Caco-2 (cell line): ENCODE data around the gene LY9. TPM values are rescaled to one million over a fixed set of nuclear protein-coding genes. Genes with fewer than 3 reads are reported as not detected.

Experiments used
- BruUV-seq: library from RNA; stranded (reverse); fragments of 400-500 nt; replicated peaks from 2 replicates; lab custom pipeline; 2021; lab: Mats Ljungman, UMichigan
- CTCF ChIA-PET: fragments of 300-600 bp; sonication (Branson Sonifier 250); formaldehyde crosslinking; loops from one replicate; lab custom pipeline; 2022; ENCODE audit warnings: antibody characterized with exemption; lab: Charles Lee
- POLR2A ChIA-PET: fragments of 300-600 bp; sonication (Branson Sonifier 250); formaldehyde crosslinking; loops from one replicate; lab custom pipeline; 2022; ENCODE audit warnings: antibody characterized with exemption; lab: Charles Lee
- DNase-seq, 2 experiments: peaks; one replicate each; pipeline versions ENCODE4 v3.0.0 to v3.0.0-alpha.2; 2020 to 2022
- H3K27me3 ChIP-seq: replicated peaks from 2 replicates; pipeline ENCODE4 v1.6.0; 2011; ENCODE audit warnings: low read length; ENCODE audit not compliant: control insufficient read depth, insufficient read depth
- H3K36me3 ChIP-seq: 2 replicates; pipeline ENCODE4 v1.5.1; 2011; ENCODE audit warnings: low read length; ENCODE audit not compliant: control insufficient read depth, insufficient read depth
- H3K4me1 ChIP-seq: fragments of 250-450 bp; sonication (Bioruptor Pico); 2 replicates; pipeline ENCODE4 v1.5.1; 2020; ENCODE audit warnings: mild to moderate bottlenecking
- H3K4me3 ChIP-seq: 2 replicates; pipeline ENCODE4 v1.5.1; 2011; ENCODE audit warnings: low read depth, mild to moderate bottlenecking, control low read depth, low read length
- H3K9me3 ChIP-seq: fragments of 250-450 bp; sonication (Bioruptor Pico); 2 replicates; pipeline ENCODE4 v1.5.1; 2020; ENCODE audit warnings: mild to moderate bottlenecking, moderate library complexity
- H3K27ac Mint-ChIP-seq: one replicate; pipeline ENCODE4 v1.8.0; 2022; ENCODE audit warnings: mixed read lengths; ENCODE audit not compliant: unreplicated experiment
- H3K27me3 Mint-ChIP-seq: one replicate; pipeline ENCODE4 v1.8.0; 2022; ENCODE audit warnings: mixed read lengths; ENCODE audit not compliant: insufficient read depth, unreplicated experiment
- H3K36me3 Mint-ChIP-seq: one replicate; pipeline ENCODE4 v1.8.0; 2022; ENCODE audit warnings: mild to moderate bottlenecking, mixed read lengths; ENCODE audit not compliant: insufficient read depth, unreplicated experiment
- H3K4me1 Mint-ChIP-seq: one replicate; pipeline ENCODE4 v1.8.0; 2022; ENCODE audit warnings: low read depth, mixed read lengths; ENCODE audit not compliant: unreplicated experiment
- H3K4me3 Mint-ChIP-seq: one replicate; pipeline ENCODE4 v1.8.0; 2022; ENCODE audit warnings: mild to moderate bottlenecking, moderate library complexity, mixed read lengths; ENCODE audit not compliant: unreplicated experiment
- H3K9me3 Mint-ChIP-seq: one replicate; pipeline ENCODE4 v1.8.0; 2022; ENCODE audit warnings: mixed read lengths; ENCODE audit not compliant: unreplicated experiment
- intact Hi-C: fragments of 100-400 bp; cut with micrococcal nuclease; formaldehyde crosslinking; loops from one replicate; pipeline ENCODE4 v1.10.0; 2022; ENCODE audit not compliant: unreplicated experiment
- total RNA-seq: library from RNA; stranded (reverse); gene quantifications from 2 replicates; pipeline ENCODE4 v1.2.3, GENCODE V29; 2022
- TF ChIP-seq, protein P1 (sequence below), 2 experiments: fragments of 200-600 bp in 1 of 2; IDR thresholded peaks; 1 replicate in 1 of 2; 2 replicates in 1 of 2; pipeline versions ENCODE4 v1.5.1 to v1.8.0; 2011 to 2022; ENCODE audit warnings: antibody characterized with exemption in 1 of 2, control low read depth in 1 of 2, inconsistent platforms in 1 of 2, low read depth in 1 of 2, low read length in 1 of 2, mild to moderate bottlenecking in 1 of 2, moderate library complexity in 1 of 2; ENCODE audit not compliant: insufficient read depth in 1 of 2, severe bottlenecking in 1 of 2, unreplicated experiment in 1 of 2

Gene LY9
- total RNA-seq, 1 experiment from 2014 or later: not detected

DNA sequence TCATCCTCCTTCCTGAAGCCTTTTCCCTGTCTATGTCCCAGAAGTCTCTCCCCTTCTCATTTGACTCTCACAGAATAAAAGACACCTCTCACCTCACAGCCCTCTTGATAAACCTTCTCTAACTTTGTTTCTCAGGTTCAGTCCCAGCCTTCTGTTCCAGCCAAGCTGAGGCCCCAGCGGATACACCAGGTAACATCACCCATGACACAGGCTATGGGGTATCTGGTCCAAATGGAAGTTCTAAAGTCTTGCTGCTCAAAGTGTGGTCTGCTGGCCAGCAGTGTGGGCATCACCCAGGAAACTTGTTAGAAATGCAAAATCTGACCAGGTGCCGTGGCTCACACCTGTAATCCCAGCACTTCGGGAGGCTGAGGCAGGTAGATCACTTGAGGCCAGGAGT lies 23.2 kb downstream of the LY9 start:
- Mint-ChIP-seq H3K36me3 (no peaks in the 10 kb centered on the region), H3K27ac (no peak overlapping the region), H3K9me3 (no peaks in the 10 kb centered on the region), H3K4me1 (no peaks in the 10 kb centered on the region), H3K4me3 (no peak overlapping the region), H3K27me3 (no peaks in the 10 kb centered on the region)
- H3K9me3 ChIP-seq: no peaks in the 10 kb centered on the region
- no TSS peak for BruUV-seq
- no peak overlapping the region for H3K4me3 ChIP-seq
- H3K36me3 ChIP-seq: no peaks in the 10 kb centered on the region
- TF ChIP-seq, protein P1, sequence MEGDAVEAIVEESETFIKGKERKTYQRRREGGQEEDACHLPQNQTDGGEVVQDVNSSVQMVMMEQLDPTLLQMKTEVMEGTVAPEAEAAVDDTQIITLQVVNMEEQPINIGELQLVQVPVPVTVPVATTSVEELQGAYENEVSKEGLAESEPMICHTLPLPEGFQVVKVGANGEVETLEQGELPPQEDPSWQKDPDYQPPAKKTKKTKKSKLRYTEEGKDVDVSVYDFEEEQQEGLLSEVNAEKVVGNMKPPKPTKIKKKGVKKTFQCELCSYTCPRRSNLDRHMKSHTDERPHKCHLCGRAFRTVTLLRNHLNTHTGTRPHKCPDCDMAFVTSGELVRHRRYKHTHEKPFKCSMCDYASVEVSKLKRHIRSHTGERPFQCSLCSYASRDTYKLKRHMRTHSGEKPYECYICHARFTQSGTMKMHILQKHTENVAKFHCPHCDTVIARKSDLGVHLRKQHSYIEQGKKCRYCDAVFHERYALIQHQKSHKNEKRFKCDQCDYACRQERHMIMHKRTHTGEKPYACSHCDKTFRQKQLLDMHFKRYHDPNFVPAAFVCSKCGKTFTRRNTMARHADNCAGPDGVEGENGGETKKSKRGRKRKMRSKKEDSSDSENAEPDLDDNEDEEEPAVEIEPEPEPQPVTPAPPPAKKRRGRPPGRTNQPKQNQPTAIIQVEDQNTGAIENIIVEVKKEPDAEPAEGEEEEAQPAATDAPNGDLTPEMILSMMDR (IDR thresholded peaks at IDR 0.05; ENCODE audit: insufficient read depth in 1 of 2, low read depth in 1 of 2, low read length in 1 of 2, severe bottlenecking in 1 of 2, unreplicated experiment in 1 of 2): no peak
- ChIA-PET CTCF (interaction anchor here (1.2 kb wide), 1 partner anchor 11 kb away, joined by 6 read pairs; no protein-coding TSS in a partner anchor), POLR2A (no interaction called here)
- H3K4me1 ChIP-seq: no peaks in the 10 kb centered on the region
- H3K27me3 ChIP-seq: no peaks in the 10 kb centered on the region
- no peak for DNase-seq
- intact Hi-C loops: no loop called here

DNA sequence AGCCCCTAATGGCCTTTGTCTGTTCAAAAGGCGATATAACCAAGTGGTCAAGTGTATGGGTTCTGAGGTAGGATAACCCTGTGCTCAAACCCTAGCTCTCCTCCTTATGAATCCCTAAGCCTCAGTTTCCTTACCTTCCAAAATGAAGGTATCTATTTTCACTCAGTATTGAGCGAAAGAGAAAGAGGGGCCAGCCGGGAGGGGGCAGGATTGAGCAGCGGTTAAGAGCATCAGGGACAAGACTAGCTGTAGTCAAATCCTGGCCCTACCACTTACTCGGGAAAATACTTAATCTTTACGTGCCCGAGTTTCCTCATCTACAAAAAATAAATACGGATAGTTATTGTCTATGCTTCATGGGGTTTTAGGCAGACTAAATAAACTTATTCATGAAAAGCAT lies 25.7 kb downstream of the LY9 start:
- no peaks in the 10 kb centered on the region for H3K36me3 ChIP-seq
- Mint-ChIP-seq H3K4me3 (no peak overlapping the region), H3K27me3 (no peaks in the 10 kb centered on the region), H3K4me1 (no peaks in the 10 kb centered on the region), H3K27ac (no peak overlapping the region), H3K9me3 (no peaks in the 10 kb centered on the region), H3K36me3 (no peaks in the 10 kb centered on the region)
- intact Hi-C loops: no loop called here
- H3K9me3 ChIP-seq: no peaks in the 10 kb centered on the region
- BruUV-seq: no TSS peak
- TF ChIP-seq, protein P1 (IDR thresholded peaks at IDR 0.05; ENCODE audit: insufficient read depth in 1 of 2, low read depth in 1 of 2, low read length in 1 of 2, severe bottlenecking in 1 of 2, unreplicated experiment in 1 of 2): no peak
- ChIA-PET CTCF (no interaction called here), POLR2A (no interaction called here)
- H3K27me3 ChIP-seq: no peaks in the 10 kb centered on the region
- no peak overlapping the region for H3K4me3 ChIP-seq
- no peak for DNase-seq
- H3K4me1 ChIP-seq: 0 out of 2 replicates have a peak, but pooled peaks cover under 1% of the 10 kb centered on the region

DNA sequence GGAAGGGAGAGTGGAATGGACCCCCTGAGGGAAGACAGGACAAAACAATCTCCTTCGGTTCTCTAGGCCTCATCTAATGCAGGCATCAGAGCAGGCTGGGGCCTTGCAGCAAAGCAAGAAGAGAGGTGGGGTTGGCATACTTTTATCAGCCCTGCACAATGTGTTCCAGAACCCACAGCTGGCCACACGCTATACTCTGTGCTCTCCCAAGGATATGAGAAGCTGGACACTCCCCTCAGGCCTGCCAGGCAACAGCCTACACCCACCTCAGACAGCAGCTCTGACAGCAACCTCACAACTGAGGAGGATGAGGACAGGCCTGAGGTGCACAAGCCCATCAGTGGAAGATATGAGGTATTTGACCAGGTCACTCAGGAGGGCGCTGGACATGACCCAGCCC lies 27.3 kb downstream of the LY9 start:
- Histone ChIP-seq H3K36me3 (no peaks in the 10 kb centered on the region), H3K4me3 (no peak overlapping the region), H3K27me3 (no peaks in the 10 kb centered on the region), H3K4me1 (0 out of 2 replicates have a peak, but pooled peaks cover 3% of the 10 kb centered on the region), H3K9me3 (no peaks in the 10 kb centered on the region)
- no peak overlapping the region for H3K27ac Mint-ChIP-seq
- TF ChIP-seq, protein P1 (IDR thresholded peaks at IDR 0.05; ENCODE audit: insufficient read depth in 1 of 2, low read depth in 1 of 2, low read length in 1 of 2, severe bottlenecking in 1 of 2, unreplicated experiment in 1 of 2): no peak
- BruUV-seq: no TSS peak
- no peaks in the 10 kb centered on the region for H3K4me1 Mint-ChIP-seq
- H3K36me3 Mint-ChIP-seq: no peaks in the 10 kb centered on the region
- no peak for DNase-seq
- intact Hi-C loops: no loop called here
- POLR2A ChIA-PET: no interaction called here
- H3K4me3 Mint-ChIP-seq: no peak overlapping the region
- no peaks in the 10 kb centered on the region for H3K9me3 Mint-ChIP-seq
- CTCF ChIA-PET: no interaction called here
- no peaks in the 10 kb centered on the region for H3K27me3 Mint-ChIP-seq
